Brain pericyte (primary cell): Measurements from ENCODE around the gene PCBP3.

ENCODE experiments used
- DNase-seq: peaks from one replicate; pipeline ENCODE4 v3.0.0-alpha.2; 2012; ENCODE audit warnings: low read depth, low spot score

Gene PCBP3

DNA sequence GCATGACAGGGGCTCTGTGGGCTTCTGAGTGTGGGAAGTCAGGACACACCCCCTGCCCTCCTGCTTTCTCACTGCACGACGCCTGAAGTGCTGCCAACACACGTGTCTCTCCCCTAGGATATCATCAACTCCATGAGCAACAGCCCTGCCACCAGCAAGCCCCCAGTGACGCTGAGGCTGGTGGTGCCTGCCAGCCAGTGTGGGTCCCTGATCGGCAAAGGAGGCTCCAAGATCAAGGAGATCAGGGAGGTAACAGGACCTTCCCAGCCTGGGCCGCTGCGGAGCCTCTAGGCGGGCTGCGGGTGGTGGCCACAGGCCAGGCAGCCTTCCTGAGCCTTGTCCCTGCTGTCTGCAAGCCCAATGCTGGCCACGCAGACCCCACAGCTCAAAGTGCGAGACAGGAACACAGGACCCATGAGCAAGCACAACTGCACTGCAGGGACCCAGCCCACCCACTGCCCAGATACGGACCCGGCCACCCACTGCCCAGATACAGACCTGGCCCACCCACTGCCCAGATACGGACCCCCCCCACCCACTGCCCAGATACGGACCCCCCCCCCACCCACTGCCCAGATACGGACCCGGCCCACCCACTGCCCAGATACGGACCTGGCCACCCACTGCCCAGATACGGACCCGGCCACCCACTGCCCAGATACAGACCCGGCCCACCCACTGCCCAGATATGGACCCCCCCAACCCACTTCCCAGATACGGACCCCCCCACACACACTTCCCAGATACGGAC, 265.9 kb downstream of the PCBP3 start:
- no peak for DNase-seq

DNA sequence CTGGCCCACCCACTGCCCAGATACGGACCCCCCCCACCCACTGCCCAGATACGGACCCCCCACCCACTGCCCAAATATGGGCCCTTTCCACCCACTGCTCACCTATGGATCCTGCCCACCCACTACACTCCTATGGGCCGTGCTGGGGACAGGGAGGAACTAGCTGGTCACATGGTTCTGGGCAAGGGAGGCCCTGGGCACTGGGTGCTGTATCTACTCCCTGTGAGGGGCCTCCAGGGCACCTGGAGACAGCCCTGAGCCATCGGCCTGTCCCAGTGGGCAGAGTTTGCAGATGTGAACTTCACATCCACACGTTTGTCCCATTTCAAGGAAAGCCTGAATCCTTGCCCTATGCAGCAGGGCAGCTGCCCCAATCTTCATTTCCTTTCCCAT, 266.6 kb downstream of the PCBP3 start:
- DNase-seq = no peak

DNA sequence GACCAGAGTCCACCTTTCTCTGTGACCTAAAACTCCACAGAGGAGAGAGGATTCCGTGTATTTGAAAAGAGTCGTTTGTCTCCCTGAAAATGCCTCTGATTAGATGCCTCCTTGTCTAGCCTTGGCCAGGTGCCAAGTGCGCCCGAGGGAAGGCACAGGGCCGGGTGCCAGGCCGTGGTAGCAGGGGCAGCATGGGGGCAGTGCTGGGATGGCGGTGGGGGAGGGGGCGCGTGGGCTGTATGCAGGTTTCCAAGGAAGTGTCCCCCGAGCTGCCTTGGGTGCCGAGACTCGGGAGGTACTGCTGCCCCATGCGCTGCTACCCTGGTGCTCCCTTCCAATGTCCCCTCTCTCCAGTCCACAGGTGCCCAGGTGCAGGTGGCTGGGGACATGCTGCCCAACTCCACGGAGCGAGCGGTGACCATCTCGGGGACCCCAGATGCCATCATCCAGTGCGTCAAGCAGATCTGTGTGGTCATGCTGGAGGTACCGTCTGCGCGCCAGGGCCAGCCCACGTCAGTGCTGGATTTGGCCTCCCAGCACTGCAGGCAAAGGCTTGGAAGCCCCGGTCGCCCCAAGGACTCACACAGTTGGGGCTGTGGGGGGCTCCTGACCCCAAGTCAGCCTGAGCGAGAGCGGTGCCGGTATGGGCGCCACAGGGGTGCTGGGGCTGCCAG, 267.2 kb downstream of the PCBP3 start:
- DNase-seq = no peak

- no peak for DNase-seq
Observed at GRCh38 chr21:45911806-45912325, 268.3 kb downstream of the PCBP3 start.

DNA sequence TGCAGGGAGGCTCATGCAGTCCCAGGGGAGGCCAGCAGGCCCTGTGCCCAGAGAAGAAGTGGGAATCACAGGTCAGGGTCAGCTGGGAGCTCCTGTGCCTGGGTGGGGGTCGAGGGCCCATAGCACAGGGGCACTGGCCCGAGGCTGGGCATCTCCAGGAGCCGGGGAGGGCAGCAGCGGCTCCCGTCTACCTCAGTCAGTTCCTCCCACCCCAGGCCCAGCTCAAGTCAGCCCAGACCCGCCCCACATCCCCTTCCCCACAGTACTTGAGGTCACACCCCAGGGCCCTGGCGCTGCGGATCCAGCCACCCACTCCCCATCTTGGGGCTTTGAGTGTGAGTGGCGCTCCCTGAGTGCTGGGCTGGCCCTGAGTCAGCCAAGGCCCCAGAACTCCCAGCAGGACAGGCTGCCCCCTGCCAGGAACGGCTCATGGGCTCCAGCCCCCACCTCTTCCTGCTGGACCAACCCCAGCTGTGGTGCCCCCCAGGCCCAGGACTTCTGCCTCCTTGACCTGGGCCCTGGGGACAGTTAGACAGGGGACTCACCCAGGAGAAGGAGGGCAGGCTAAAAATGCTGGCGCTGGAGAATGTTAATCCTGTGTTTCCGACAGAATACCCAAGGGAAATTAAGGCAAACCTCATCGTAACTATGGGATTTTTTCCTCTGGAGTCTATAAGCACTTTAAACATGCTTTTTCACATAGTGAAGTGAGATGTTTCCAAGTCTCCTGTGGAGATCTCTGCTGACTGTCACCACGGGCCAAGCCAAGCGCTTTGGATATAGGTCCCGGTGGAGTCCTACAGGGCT, 269.3 kb downstream of the PCBP3 start:
- peak; percentile 31 for DNase-seq

- no peak for DNase-seq
Observed at GRCh38 chr21:45913418-45913765, 269.9 kb downstream of the PCBP3 start.

GRCh38 chr21:45913886-45914285, 270.4 kb downstream of the PCBP3 start:
- DNase-seq = no peak

DNA sequence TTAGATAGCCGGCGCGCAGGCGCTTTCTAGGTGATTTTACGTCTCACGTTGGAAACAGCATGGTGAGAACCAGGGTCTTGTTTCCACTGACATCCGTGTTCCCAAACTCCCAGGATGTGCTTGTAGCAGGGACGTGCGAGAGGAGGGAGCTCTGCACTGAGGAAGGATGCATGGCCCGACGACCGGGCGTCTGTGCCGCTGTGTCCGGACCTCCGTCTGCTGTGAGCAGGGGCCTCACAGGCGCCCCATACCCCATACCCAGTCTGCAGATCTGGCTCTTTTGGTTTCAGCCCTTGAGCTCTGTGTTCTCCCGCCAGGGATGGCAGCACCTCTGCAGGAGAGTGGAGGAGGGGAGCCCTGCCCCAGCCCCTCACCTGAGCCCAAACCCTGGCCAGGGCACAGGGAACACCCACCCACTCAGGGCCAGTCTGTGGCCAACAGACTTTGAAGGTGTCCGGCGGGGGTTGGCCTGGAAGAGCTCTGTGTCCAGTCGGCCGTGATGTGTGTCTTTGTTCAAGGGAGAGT, 270.9 kb downstream of the PCBP3 start:
- DNase-seq = no peak

GRCh38 chr21:45916011-45916840, 272.7 kb downstream of the PCBP3 start:
- DNase-seq = no peak

GRCh38 chr21:45917241-45917640, 273.7 kb downstream of the PCBP3 start:
- no peak for DNase-seq

DNA sequence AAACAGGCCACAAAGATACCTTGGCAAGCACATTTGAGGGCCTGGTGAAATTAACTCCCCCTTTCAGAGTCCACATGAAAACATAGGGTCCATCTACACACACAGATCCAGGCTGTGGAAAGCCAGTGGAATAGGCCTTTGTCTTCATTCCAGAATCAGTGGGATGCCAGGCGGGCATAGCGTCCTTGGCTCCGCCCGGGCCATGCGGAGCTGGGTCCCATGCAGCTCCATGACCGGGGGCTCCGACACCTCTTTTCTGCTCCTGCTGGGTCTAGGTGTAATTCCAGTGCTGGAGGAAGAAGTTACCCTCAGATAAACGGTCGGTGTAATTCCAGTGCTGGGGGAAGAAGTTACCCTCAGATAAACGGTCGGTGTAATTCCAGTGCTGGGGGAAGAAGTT, 274.5 kb downstream of the PCBP3 start:
- no peak for DNase-seq

DNA sequence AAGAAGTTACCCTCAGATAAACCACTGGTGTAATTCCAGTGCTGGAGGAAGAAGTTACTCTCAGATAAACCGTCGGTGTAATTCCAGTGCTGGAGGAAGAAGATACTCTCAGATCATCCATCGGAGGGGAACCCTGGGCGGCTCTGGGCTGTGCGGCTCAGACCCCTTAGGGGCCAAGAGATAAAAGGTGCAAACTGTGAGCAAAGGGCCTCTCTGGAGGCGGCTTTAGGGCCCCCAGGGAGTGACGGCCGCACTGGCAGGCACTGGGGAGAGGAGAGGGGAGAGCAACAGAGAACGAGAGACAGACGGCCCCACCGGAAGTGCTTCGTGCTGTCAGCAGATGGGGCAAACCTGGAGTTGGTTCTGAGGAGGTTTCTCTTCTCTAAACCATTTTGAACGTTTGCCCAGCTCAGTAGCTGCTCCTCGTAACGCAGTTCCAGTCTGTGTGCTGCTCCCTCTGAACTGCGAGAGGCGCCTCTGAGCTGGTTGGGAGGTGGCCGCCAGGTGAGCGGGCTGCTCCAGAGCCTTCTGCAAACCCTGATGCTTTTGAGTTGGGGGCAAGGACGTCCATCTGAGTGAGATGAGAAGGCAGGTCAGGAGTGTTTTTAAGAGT, 275.4 kb downstream of the PCBP3 start:
- no peak for DNase-seq

DNA sequence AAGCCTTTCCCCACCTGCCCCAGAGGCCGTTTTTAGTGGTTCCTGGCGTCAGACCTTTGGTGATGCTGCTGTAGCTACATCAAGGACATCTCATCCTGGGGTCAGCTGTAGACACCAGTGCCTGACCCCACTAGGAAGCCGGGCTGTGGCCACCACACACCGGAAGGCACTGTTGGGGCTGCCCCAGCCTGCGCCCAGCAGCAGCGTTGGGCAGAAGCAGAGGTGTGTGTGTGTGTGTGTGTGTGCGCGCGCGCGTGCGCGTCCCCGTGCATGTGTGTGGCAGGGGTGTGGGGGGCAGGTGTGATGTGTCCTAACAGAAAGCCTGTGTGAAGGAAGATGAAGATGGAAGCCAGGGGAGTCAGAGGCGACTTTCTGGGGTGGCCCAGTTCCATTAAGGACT, 276.1 kb downstream of the PCBP3 start:
- DNase-seq = no peak

GRCh38 chr21:45920824-45921600, 277.5 kb downstream of the PCBP3 start:
- DNase-seq = no peak

GRCh38 chr21:45921917-45922316, 278.4 kb downstream of the PCBP3 start:
- no peak for DNase-seq

DNA sequence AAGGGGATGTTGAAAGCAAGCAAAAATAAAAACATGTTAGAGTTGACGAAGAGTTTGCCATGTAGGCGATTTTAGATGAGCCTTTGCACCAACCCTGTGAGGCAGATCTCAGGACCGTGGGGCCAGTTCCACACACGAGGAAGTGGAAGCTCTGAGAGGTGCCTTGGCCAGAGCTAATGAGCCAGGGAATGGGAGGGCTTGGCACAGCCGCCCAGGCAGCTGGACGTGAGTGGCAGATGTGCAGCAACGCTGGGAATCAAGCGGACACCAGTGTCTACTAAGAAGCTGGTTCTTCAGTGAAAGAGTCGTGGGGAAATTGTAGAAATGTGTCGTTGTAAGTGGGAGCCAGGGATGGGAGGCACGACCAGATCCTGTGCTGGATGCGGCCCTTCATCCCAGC, 279.1 kb downstream of the PCBP3 start:
- DNase-seq = no peak

- peak; percentile 56 for DNase-seq
Observed at GRCh38 chr21:45923146-45923545, 279.6 kb downstream of the PCBP3 start.

DNA sequence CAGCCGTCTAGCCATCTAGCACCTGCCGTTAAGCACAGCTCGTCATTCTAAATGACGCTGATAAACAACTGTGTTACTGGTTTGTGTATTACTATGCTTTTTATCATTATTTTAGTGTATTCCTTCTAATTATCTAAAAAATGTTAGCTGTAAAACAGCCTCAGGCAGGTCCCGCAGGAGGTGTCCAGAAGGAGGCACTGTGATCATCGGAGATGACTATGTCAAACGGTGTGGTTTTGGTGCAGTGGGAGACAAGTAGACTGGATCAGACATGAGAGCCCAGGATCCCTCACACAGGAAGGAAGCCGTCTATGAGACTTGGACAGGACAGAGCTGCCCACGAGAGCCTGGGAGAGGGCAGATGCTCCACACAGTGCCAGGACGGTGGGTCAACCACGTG, 282.8 kb downstream of the PCBP3 start:
- DNase-seq = no peak

- no peak for DNase-seq
Observed at GRCh38 chr21:45927032-45927431, 283.5 kb downstream of the PCBP3 start.
